CD8-positive, alpha-beta memory T cell (primary cell): Measurements from ENCODE around the gene STAG3. TPM values are rescaled to one million over a fixed set of nuclear protein-coding genes. Genes with fewer than 3 reads are reported as not detected.
"Not testable (repeated sequence)": the region's sequence is repeated elsewhere in the genome, so short reads cannot be mapped to it uniquely, and the experiment has no call there.

Source experiments
- CTCF ChIA-PET: fragments of 350-600 bp; sonication (Branson Sonifier 250); formaldehyde crosslinking; loops from one replicate; lab custom pipeline; 2021; ENCODE audit warnings: antibody characterized with exemption; lab: Charles Lee
- POLR2A ChIA-PET: fragments of 350-600 bp; sonication (Branson Sonifier 250); formaldehyde crosslinking; loops from one replicate; lab custom pipeline; 2021; ENCODE audit warnings: antibody characterized with exemption; lab: Charles Lee
- DNase-seq, 5 donors: peaks; one replicate each; pipeline versions ENCODE4 v3.0.0 to v3.0.0-alpha.2; 2020 to 2022; ENCODE audit warnings: mixed read lengths in 1 of 5
- H3K27ac ChIP-seq: one replicate; pipeline ENCODE4 v1.7.0; 2013; ENCODE audit warnings: low read depth, mild to moderate bottlenecking, low read length, moderate library complexity
- H3K27me3 ChIP-seq: 2 replicates; pipeline ENCODE4 v1.7.0; 2013; ENCODE audit warnings: low read length, mild to moderate bottlenecking; ENCODE audit not compliant: insufficient read depth, poor library complexity, severe bottlenecking
- H3K36me3 ChIP-seq: 2 replicates; pipeline ENCODE4 v1.7.0; 2013; ENCODE audit warnings: mild to moderate bottlenecking, low read length, moderate library complexity; ENCODE audit not compliant: insufficient read depth
- H3K4me1 ChIP-seq: 2 replicates; pipeline ENCODE4 v1.7.0; 2013; ENCODE audit warnings: mild to moderate bottlenecking, low read length, moderate library complexity; ENCODE audit not compliant: insufficient read depth
- H3K4me3 ChIP-seq: 2 replicates; pipeline ENCODE4 v1.7.0; 2013; ENCODE audit warnings: mild to moderate bottlenecking, low read length
- H3K9me3 ChIP-seq: 2 replicates; pipeline ENCODE4 v1.7.0; 2013; ENCODE audit warnings: mild to moderate bottlenecking, low read length
- H3K27ac Mint-ChIP-seq, 8 donors: one replicate each; pipeline ENCODE4 v1.8.0; 2020 to 2021; ENCODE audit warnings: mixed read lengths in 8 of 8, mild to moderate bottlenecking in 6 of 8, inconsistent platforms in 3 of 8, moderate library complexity in 3 of 8
- H3K27me3 Mint-ChIP-seq, 2 donors: one replicate each; pipeline ENCODE4 v1.8.0; 2020 to 2021; ENCODE audit warnings: mixed read lengths in 2 of 2, mild to moderate bottlenecking in 1 of 2, moderate library complexity in 1 of 2
- H3K36me3 Mint-ChIP-seq, 3 donors: one replicate each; pipeline ENCODE4 v1.8.0; 2020 to 2021; ENCODE audit warnings: mixed read lengths in 3 of 3, inconsistent platforms in 1 of 3, mild to moderate bottlenecking in 1 of 3
- H3K4me1 Mint-ChIP-seq, 3 donors: one replicate each; pipeline ENCODE4 v1.8.0; 2020 to 2021; ENCODE audit warnings: mixed read lengths in 3 of 3, inconsistent platforms in 1 of 3, mild to moderate bottlenecking in 1 of 3
- H3K4me3 Mint-ChIP-seq, 7 donors: one replicate each; pipeline ENCODE4 v1.8.0; 2020 to 2021; ENCODE audit warnings: mixed read lengths in 7 of 7, mild to moderate bottlenecking in 6 of 7, moderate library complexity in 4 of 7, inconsistent platforms in 2 of 7
- H3K9me3 Mint-ChIP-seq, 5 donors: one replicate each; pipeline ENCODE4 v1.8.0; 2020 to 2022; ENCODE audit warnings: mixed read lengths in 5 of 5, mild to moderate bottlenecking in 3 of 5, moderate library complexity in 2 of 5, inconsistent platforms in 1 of 5
- polyA plus RNA-seq: library from polyadenylated mRNA; unstranded; fragments of 300-500 nt; fragmentation: Illumina TruSeq; gene quantifications from one replicate; pipeline ENCODE4 v1.2.3, GENCODE V29; 2021
- total RNA-seq, 2 experiments: library from RNA; stranded (reverse); gene quantifications; one replicate each; pipeline ENCODE4 v1.2.3, GENCODE V29; 2021

STAG3 gene
- total and polyA plus RNA-seq, 3 experiments from 2014 or later: 1.5 to 5.1 (median 5.0) TPM

- Histone ChIP-seq H3K36me3 (no peaks in the 10 kb centered on the region), H3K27me3 (no peaks in the 10 kb centered on the region), H3K4me3 (peak overlapping the region; percentile 39), H3K27ac (no peak overlapping the region), H3K4me1 (peaks cover 43% of the 10 kb centered on the region), H3K9me3 (no peaks in the 10 kb centered on the region)
- Mint-ChIP-seq H3K9me3 (no peaks in the 10 kb centered on the region), H3K4me3 (peak overlapping the region; percentile 37 to 80 (median 58)), H3K27ac (peak overlapping the region in 7 of 8 donors; percentile 16 to 89 (median 81)), H3K27me3 (peaks cover 0 to 1% of the 10 kb centered on the region in 2 donors), H3K36me3 (peaks cover 0 to 1% (median 0%) of the 10 kb centered on the region in 3 donors), H3K4me1 (peaks cover 41 to 45% (median 45%) of the 10 kb centered on the region in 3 donors)
- ChIA-PET CTCF (interaction anchor here (1.9 to 2.9 kb wide), 4 partner anchors 19 to 136 kb away, joined by 5 to 19 read pairs (median 9); no protein-coding TSS in a partner anchor), POLR2A (no interaction called here)
- no peak for DNase-seq
These were observed 31.2 kb downstream of the STAG3 start for GRCh38 chr7:100208911-100209408.

GRCh38 chr7:100209493-100209892 lies 31.8 kb downstream of the STAG3 start:
- H3K4me1 Mint-ChIP-seq: peaks cover 45 to 51% (median 50%) of the 10 kb centered on the region in 3 donors
- no peaks in the 10 kb centered on the region for H3K9me3 ChIP-seq
- H3K9me3 Mint-ChIP-seq: no peaks in the 10 kb centered on the region
- peaks cover 0 to 1% (median 0%) of the 10 kb centered on the region in 3 donors for H3K36me3 Mint-ChIP-seq
- no peak overlapping the region for H3K27ac ChIP-seq
- peak overlapping the region in 7 of 8 donors; percentile 16 to 89 (median 81) for H3K27ac Mint-ChIP-seq
- peak overlapping the region; percentile 39 for H3K4me3 ChIP-seq
- no peaks in the 10 kb centered on the region for H3K27me3 ChIP-seq
- POLR2A ChIA-PET: no interaction called here
- H3K4me1 ChIP-seq: peaks cover 46% of the 10 kb centered on the region
- DNase-seq: no peak
- H3K36me3 ChIP-seq: no peaks in the 10 kb centered on the region
- H3K27me3 Mint-ChIP-seq: peaks cover 0 to 1% of the 10 kb centered on the region in 2 donors
- peak overlapping the region in 3 of 7 donors; percentile 12 to 65 (median 49) for H3K4me3 Mint-ChIP-seq
- CTCF ChIA-PET: interaction anchor here (1.3 to 2.9 kb wide), 4 partner anchors 9 to 136 kb away, joined by 4 to 19 read pairs (median 7); no protein-coding TSS in a partner anchor

GRCh38 chr7:100210805-100211204 lies 33.1 kb downstream of the STAG3 start:
- Histone ChIP-seq H3K4me3 (peak overlapping the region; percentile 4), H3K36me3 (no peaks in the 10 kb centered on the region), H3K9me3 (no peaks in the 10 kb centered on the region), H3K27me3 (no peaks in the 10 kb centered on the region), H3K4me1 (peaks cover 54% of the 10 kb centered on the region), H3K27ac (no peak overlapping the region)
- H3K27ac Mint-ChIP-seq: peak overlapping the region in 6 of 8 donors; percentile 48 to 97 (median 76)
- H3K36me3 Mint-ChIP-seq: peaks cover 0 to 1% (median 0%) of the 10 kb centered on the region in 3 donors
- H3K27me3 Mint-ChIP-seq: peaks cover 0 to 1% of the 10 kb centered on the region in 2 donors
- H3K4me1 Mint-ChIP-seq: peaks cover 45 to 62% (median 50%) of the 10 kb centered on the region in 3 donors
- CTCF ChIA-PET: interaction anchor here (1.0 to 2.9 kb wide), 7 partner anchors 8 to 134 kb away, joined by 3 to 19 read pairs (median 4); no protein-coding TSS in a partner anchor
- H3K9me3 Mint-ChIP-seq: no peaks in the 10 kb centered on the region
- peak overlapping the region in 2 of 7 donors; percentile 33 to 80 for H3K4me3 Mint-ChIP-seq
- POLR2A ChIA-PET: interaction anchor here (0.5 to 0.8 kb wide), 2 partner anchors 10 to 11 kb away, joined by 3 read pairs; no protein-coding TSS in a partner anchor
- no peak for DNase-seq

- H3K4me3 Mint-ChIP-seq: peak overlapping the region; percentile 9 to 86 (median 76)
- H3K4me1 Mint-ChIP-seq: peaks cover 45 to 64% (median 50%) of the 10 kb centered on the region in 3 donors
- no peaks in the 10 kb centered on the region for H3K27me3 ChIP-seq
- peaks cover 0 to 1% (median 0%) of the 10 kb centered on the region in 3 donors for H3K36me3 Mint-ChIP-seq
- peak; percentile 15 to 69 (median 52) for DNase-seq
- no peaks in the 10 kb centered on the region for H3K36me3 ChIP-seq
- no peaks in the 10 kb centered on the region for H3K9me3 Mint-ChIP-seq
- H3K9me3 ChIP-seq: no peaks in the 10 kb centered on the region
- peaks cover 54% of the 10 kb centered on the region for H3K4me1 ChIP-seq
- ChIA-PET POLR2A (interaction anchor here (0.8 kb wide), 1 partner anchor 48 kb away, joined by 5 read pairs; no protein-coding TSS in a partner anchor), CTCF (interaction anchor here (1.0 to 2.9 kb wide), 5 partner anchors 9 to 78 kb away, joined by 3 to 19 read pairs (median 4); no protein-coding TSS in a partner anchor)
- no peak overlapping the region for H3K27ac ChIP-seq
- peak overlapping the region; percentile 4 for H3K4me3 ChIP-seq
- H3K27ac Mint-ChIP-seq: peak overlapping the region; percentile 76 to 97 (median 94)
- H3K27me3 Mint-ChIP-seq: peaks cover 0 to 1% of the 10 kb centered on the region in 2 donors
These were observed 33.6 kb downstream of the STAG3 start for GRCh38 chr7:100211342-100211780.

GRCh38 chr7:100212631-100213286 lies 35.0 kb downstream of the STAG3 start:
- Mint-ChIP-seq H3K27me3 (peaks cover 0 to 1% of the 10 kb centered on the region in 2 donors), H3K4me3 (peak overlapping the region in 1 of 7 donors; percentile 24), H3K9me3 (no peaks in the 10 kb centered on the region), H3K4me1 (peaks cover 52 to 76% (median 61%) of the 10 kb centered on the region in 3 donors), H3K27ac (peak overlapping the region in 4 of 8 donors; percentile 34 to 87 (median 66)), H3K36me3 (peaks cover 0 to 1% (median 1%) of the 10 kb centered on the region in 3 donors)
- POLR2A ChIA-PET: no interaction called here
- CTCF ChIA-PET: interaction anchor here (10.2 kb wide), 1 partner anchor 81 kb away, joined by 88 read pairs; no protein-coding TSS in a partner anchor
- H3K9me3 ChIP-seq: no peaks in the 10 kb centered on the region
- peaks cover 59% of the 10 kb centered on the region for H3K4me1 ChIP-seq
- no peak overlapping the region for H3K4me3 ChIP-seq
- no peak overlapping the region for H3K27ac ChIP-seq
- H3K27me3 ChIP-seq: no peaks in the 10 kb centered on the region
- no peak for DNase-seq
- no peaks in the 10 kb centered on the region for H3K36me3 ChIP-seq

GRCh38 chr7:100213672-100214071 lies 36.0 kb downstream of the STAG3 start:
- Histone ChIP-seq H3K27me3 (no peaks in the 10 kb centered on the region), H3K4me1 (peaks cover 55% of the 10 kb centered on the region), H3K27ac (no peak overlapping the region), H3K9me3 (no peaks in the 10 kb centered on the region), H3K4me3 (no peak overlapping the region), H3K36me3 (no peaks in the 10 kb centered on the region)
- Mint-ChIP-seq H3K27me3 (peaks cover 0 to 1% of the 10 kb centered on the region in 2 donors), H3K4me3 (peak overlapping the region in 1 of 7 donors; percentile 24), H3K27ac (peak overlapping the region in 3 of 8 donors; percentile 35 to 87 (median 85)), H3K9me3 (no peaks in the 10 kb centered on the region), H3K4me1 (peaks cover 48 to 72% (median 57%) of the 10 kb centered on the region in 3 donors), H3K36me3 (peaks cover 0 to 1% (median 1%) of the 10 kb centered on the region in 3 donors)
- CTCF ChIA-PET: interaction anchor here (10.2 kb wide), 1 partner anchor 82 kb away, joined by 88 read pairs; no protein-coding TSS in a partner anchor
- DNase-seq: no peak
- POLR2A ChIA-PET: no interaction called here

GRCh38 chr7:100214356-100214755 lies 36.6 kb downstream of the STAG3 start:
- H3K36me3 Mint-ChIP-seq, DNase-seq, H3K36me3 ChIP-seq, H3K9me3 Mint-ChIP-seq, POLR2A ChIA-PET, H3K27ac ChIP-seq, H3K27me3 Mint-ChIP-seq, H3K27me3 ChIP-seq, H3K4me3 ChIP-seq, H3K9me3 ChIP-seq: not testable (repeated sequence)
- Mint-ChIP-seq H3K4me1 (peaks cover 47 to 72% (median 57%) of the 10 kb centered on the region in 3 donors), H3K4me3 (peak overlapping the region in 1 of 7 donors; percentile 27), H3K27ac (peak overlapping the region in 5 of 8 donors; percentile 52 to 85 (median 68))
- H3K4me1 ChIP-seq: peaks cover 55% of the 10 kb centered on the region
- CTCF ChIA-PET: interaction anchor here (10.2 kb wide), 1 partner anchor 82 kb away, joined by 88 read pairs; no protein-coding TSS in a partner anchor
